T-helper 17 cell (primary cell): ENCODE measurements around the gene MYCBP2. TPM values are rescaled to one million over a fixed set of nuclear protein-coding genes. Genes with fewer than 3 reads are reported as not detected.

Source experiments
- total RNA-seq, 4 donors: library from RNA in 2 of 4; stranded (reverse) in 2 of 4; gene quantifications; one replicate each; pipeline ENCODE4 v1.2.3 and lab custom pipeline; 2022 to 2026

MYCBP2 gene
- total RNA-seq, 2 donors from 2014 or later, result 146 to 160 TPM

Other genes with a start within 250 kb of the MYCBP2 start
- not detected for gene SCEL, start 208.6 kb upstream of the MYCBP2 start, total RNA-seq